GM12891 (cell line): ENCODE data around the gene FMN1.

Source experiments
- POLR2A ChIP-seq: IDR thresholded peaks from 2 replicates; pipeline ENCODE4 v1.6.1; 2011; ENCODE audit warnings: low read depth, low read length, control low read depth
- POLR2AphosphoS5 ChIP-seq: IDR thresholded peaks from 2 replicates; pipeline ENCODE4 v1.6.1; 2011; ENCODE audit warnings: low read depth, low read length, control low read depth

GRCh38 chr15:33138000-33138399 is 56.5 kb downstream of the FMN1 start:
- TF ChIP-seq POLR2AphosphoS5 (no peak), POLR2A (no peak)
